Measurements from ENCODE around the gene MEGF8. TPM values are rescaled to one million over a fixed set of nuclear protein-coding genes. Genes with fewer than 3 reads are reported as not detected.
A peak's percentile ranks its signal among the peaks of the same experiment; 100 is the strongest.

MEGF8 gene
- total and polyA plus RNA-seq, 2 of the 8 experiments (the other 6 are each of a cell fraction or from before 2014, with no cell fraction given) = 13.0 to 23.7 TPM

GRCh38 chr19:42313096-42313839, 12.2 kb upstream of the MEGF8 start, which contains the start of gene TMEM145 (continued):
- TF ChIP-seq E2F6 (IDR thresholded peaks at IDR 0.05) (0 out of 2 replicates have a peak, but pooled peaks have one; percentile 18), EZH2 (IDR thresholded peaks at IDR 0.05; ENCODE audit: low read depth, low read length, severe bottlenecking) (no peak), SP1 (IDR thresholded peaks at IDR 0.05; ENCODE audit: low read depth, low read length) (no peak), SRF (IDR thresholded peaks at IDR 0.05; ENCODE audit: low read depth, low read length) (no peak), MAFK (IDR thresholded peaks at IDR 0.05; ENCODE audit: low read depth, low read length) (no peak), BACH1 (IDR thresholded peaks at IDR 0.05; ENCODE audit: low read length) (peak; percentile 50), SUZ12 (IDR thresholded peaks at IDR 0.05; ENCODE audit: low read length) (no peak), EP300 (IDR thresholded peaks at IDR 0.05; ENCODE audit: borderline replicate concordance in 1 of 2, low read depth in 2 of 2, low read length in 2 of 2) (no peak), RNF2 (IDR thresholded peaks at IDR 0.05; ENCODE audit: borderline replicate concordance, low read depth, low read length, missing control alignments, poor library complexity, severe bottlenecking) (no peak), JUND (IDR thresholded peaks at IDR 0.05; ENCODE audit: low read length) (no peak), RFX5 (IDR thresholded peaks at IDR 0.05; ENCODE audit: borderline replicate concordance, low read depth, low read length) (no peak), GTF2F1 (IDR thresholded peaks at IDR 0.05; ENCODE audit: borderline replicate concordance, low read depth, low read length) (no peak), CTCF (IDR thresholded peaks at IDR 0.05; ENCODE audit: control extremely low read depth in 1 of 3, insufficient read depth in 1 of 3, low read depth in 1 of 3, low read length in 3 of 3) (peak in 2 of 3 experiments; percentile 4 to 13; a peak in 3 of 4 replicates), SIRT6 (IDR thresholded peaks at IDR 0.05; ENCODE audit: low read length) (no peak), TAF1 (IDR thresholded peaks at IDR 0.05; ENCODE audit: low read depth, low read length) (no peak), CHD1 (IDR thresholded peaks at IDR 0.05; ENCODE audit: low read depth, low read length) (no peak), RXRA (IDR thresholded peaks at IDR 0.05; ENCODE audit: insufficient read depth, low read depth, low read length) (no peak)
